Left ventricle myocardium superior (tissue), 1 donor: ENCODE measurements around the gene CYTH2. TPM values are rescaled to one million over a fixed set of nuclear protein-coding genes. Genes with fewer than 3 reads are reported as not detected.

ENCODE experiments used
- ATAC-seq: fragments of 200-7000 bp; cut with Tn5 transposase; one replicate; pipeline ENCODE4 v1.9.1; 2020; ENCODE audit warnings: mild to moderate bottlenecking, moderate library complexity
- DNase-seq: peaks from one replicate; pipeline ENCODE4 v3.0.0-alpha.2; 2020
- intact Hi-C: fragments of 100-400 bp; cut with micrococcal nuclease; formaldehyde crosslinking; loops from one replicate; pipeline ENCODE4 v1.11.0; 2022
- long read RNA-seq: library from polyadenylated mRNA; unstranded; transcript quantifications from one replicate; pipeline ENCODE4 v2.0.0, GENCODE V29; 2021
- total RNA-seq: library from RNA; stranded (reverse); fragmentation: NEBNext Ultra II Directional; extraction: Animal tissue kit (Norgen Biotek cat#: 25700); gene quantifications from one replicate; pipeline ENCODE4 v1.2.1, GENCODE V29; 2021
- donor health status: DM: no; HTN: yes; CAD: no; lungs with severe emphysema.

CYTH2 gene, protein sequence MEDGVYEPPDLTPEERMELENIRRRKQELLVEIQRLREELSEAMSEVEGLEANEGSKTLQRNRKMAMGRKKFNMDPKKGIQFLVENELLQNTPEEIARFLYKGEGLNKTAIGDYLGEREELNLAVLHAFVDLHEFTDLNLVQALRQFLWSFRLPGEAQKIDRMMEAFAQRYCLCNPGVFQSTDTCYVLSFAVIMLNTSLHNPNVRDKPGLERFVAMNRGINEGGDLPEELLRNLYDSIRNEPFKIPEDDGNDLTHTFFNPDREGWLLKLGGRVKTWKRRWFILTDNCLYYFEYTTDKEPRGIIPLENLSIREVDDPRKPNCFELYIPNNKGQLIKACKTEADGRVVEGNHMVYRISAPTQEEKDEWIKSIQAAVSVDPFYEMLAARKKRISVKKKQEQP
- total RNA-seq = 33.4 TPM
- long read RNA-seq, full-length matches to known transcripts = 33 of 47 reads
- long read RNA-seq, partial matches to known transcripts = 10 of 47 reads
- long read RNA-seq, other reads (novel, unspliced or antisense) = 4 of 47 reads

DNA sequence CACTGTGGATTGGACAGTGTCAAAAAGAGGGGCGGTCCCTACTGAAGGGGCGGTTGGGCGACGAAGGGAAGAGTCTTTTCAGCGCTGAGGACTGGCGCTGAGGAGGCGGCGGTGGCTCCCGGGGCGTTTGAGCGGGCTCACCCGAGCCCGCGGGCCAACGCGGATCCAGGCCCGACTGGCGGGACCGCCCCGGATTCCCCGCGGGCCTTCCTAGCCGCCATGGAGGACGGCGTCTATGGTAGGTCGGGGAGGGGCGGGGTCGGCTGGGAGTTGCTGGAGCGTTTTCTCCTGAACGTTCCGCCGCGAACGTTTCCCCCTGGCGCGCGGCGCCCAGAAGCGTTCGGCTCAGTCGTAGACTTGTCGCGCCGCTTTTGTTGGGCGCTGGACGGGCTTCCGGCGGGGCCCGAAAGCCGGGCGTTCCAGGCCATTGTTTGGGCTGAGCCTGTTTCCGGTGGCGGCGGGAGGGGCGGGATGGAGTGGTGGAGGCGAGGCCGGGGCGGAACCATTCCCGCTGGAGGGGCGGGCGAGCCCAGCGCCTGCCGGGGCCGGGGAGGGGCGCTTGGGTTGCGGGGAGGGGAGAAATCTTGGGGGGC, at the start of gene CYTH2:
Gene CYTH2, plus strand, starts transcription at position 81 of the 593 bp plus-strand sequence. Its CDS starts 139 bp downstream, at position 220.
- DNase-seq (peak; percentile 92), ATAC-seq (peak; percentile 79)
- intact Hi-C loops = no loop called here

DNA sequence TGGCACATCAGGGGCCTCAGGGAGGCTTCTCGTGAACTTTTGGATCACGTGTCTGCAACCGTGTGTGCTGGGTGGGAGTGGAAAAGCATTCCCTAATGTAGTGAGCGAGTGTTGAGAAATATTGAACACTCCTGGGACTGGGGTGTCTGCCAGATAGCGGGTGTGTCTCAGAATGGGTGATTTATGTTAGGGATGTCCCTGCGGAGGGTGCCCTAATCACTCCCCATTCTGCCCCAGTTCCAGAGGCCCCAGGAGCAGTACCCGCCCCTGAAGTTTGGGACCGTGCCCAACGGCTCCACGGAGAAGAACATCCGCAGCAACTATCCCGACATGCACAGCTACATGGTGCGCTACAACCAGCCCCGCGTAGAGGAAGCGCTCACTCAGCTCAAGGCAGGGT, 47.6 kb upstream of the CYTH2 start:
- DNase-seq (no peak), ATAC-seq (no peak)
- intact Hi-C loops = no loop called here

DNA sequence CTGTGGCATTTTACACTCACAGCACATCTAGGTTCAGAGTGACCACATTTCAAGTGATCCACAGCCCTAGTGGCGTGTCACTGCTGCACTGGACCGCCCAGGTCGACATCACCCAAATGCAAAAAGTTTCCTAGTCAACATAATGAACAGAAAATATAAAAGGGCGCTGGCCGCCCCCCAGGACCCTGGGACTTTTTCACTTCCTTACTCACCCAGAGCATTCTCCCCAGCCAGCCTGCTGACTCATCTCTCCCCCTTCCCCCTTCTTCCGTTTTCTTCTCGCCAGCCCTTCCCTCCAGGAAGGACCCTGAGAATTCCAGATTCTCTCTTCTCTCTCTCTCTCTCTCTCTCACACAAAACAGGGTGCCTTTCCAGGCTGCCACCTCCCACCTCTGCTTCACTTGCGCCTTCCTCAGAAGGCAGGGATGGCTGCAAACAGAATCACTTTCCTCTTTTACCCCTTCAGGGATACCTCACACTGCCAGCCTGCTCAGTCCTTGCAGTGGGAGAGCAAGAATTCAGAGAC, 44.4 kb upstream of the CYTH2 start:
- ATAC-seq = peak; percentile 43
- intact Hi-C loops = no loop called here
- no peak for DNase-seq

DNA sequence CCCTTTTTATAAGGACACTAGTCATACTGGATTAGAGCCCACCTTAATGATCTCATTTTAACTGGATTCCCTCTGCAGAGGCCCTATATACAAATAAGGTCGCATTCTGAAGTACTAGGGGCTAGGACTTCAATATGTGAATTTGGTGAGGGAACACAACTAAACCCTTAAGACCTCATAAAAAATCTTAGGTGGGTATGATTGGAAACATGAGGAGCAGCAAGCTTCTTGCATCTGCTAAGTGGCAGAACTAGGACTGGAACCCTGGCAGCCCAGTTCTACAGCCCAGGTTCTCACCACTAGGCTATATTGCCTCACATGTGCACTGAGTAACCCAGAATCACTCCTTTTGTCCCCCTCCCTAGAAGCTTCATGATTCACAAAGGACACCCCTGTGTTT, 40.5 kb upstream of the CYTH2 start:
- ATAC-seq = no peak

DNA sequence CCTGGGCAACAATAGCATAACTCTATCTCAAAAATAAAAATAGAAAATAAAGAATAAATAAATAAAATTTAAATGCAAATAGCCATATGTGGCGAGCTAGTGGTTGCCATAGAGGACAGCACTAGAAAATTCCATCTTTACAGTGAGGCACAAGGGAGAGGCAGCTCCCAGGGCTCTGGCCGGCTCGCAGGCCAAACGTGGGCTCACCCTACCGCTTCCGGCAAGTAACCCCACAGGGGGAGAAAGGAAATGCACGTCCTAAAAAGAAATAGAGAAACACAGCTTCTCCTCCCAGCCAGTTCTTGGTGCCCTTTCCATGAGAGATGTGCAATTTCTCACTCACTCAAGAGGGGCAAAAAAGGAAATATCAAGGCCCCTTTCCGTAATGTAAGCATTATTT, 35.8 kb upstream of the CYTH2 start:
- DNase-seq (no peak), ATAC-seq (no peak)
- intact Hi-C loops = no loop called here

More for the DNA sequence above, 40.5 kb upstream of the CYTH2 start:
- intact Hi-C loops = no loop called here
- no peak for DNase-seq

DNA sequence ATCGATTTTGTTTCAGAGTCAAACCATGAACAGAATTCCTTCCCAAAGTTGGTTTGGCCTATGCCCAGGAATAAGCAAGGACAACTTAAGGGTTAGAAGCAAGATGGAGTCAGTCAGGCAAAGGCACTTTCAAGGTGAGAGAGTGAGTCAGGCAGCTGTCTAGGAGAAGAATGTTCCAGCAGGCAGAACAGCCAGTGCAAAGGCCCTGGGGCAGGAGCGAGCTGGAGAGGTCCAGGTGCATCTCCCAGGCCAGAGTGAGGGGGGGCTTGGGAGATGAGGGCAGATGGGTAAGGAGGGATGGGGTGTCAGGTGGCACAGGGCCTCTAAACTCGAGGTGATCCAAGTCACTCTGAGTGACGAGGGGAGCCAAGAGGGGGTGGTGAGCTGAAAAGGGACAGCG, 32.6 kb upstream of the CYTH2 start:
- intact Hi-C loops = no loop called here
- no peak for DNase-seq
- no peak for ATAC-seq

DNA sequence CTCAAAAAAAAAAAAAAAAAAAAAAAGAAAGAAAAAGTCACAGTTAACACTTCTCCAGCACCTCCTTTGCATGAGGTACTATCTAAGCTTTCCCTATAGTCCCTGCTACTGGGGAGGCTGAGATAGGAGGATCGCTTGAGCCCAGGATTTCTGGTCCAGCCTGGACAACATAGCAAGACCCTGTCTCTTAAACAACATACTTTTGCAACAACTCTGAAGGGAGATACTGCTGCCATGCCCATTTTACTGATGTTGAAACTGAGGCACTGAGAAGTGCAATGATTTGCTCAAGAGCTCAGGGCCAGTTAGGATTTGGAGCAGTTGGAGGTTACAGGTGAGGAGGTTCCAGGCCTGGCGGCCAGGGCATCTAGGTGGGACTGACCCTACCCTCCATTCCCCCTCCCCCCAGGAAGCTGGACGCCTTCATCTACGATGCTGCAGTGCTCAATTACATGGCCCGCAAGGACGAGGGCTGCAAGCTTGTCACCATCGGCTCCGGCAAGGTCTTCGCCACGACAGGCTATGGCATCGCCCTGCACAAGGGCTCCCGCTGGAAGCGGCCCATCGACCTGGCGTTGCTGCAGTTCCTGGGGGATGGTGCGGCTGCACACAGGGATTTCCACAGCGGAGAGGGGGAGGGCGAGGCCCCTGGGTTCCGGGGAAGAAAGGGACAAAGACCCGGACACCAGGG, 27.7 kb upstream of the CYTH2 start:
- no peak for ATAC-seq
- intact Hi-C loops = no loop called here
- DNase-seq = no peak

DNA sequence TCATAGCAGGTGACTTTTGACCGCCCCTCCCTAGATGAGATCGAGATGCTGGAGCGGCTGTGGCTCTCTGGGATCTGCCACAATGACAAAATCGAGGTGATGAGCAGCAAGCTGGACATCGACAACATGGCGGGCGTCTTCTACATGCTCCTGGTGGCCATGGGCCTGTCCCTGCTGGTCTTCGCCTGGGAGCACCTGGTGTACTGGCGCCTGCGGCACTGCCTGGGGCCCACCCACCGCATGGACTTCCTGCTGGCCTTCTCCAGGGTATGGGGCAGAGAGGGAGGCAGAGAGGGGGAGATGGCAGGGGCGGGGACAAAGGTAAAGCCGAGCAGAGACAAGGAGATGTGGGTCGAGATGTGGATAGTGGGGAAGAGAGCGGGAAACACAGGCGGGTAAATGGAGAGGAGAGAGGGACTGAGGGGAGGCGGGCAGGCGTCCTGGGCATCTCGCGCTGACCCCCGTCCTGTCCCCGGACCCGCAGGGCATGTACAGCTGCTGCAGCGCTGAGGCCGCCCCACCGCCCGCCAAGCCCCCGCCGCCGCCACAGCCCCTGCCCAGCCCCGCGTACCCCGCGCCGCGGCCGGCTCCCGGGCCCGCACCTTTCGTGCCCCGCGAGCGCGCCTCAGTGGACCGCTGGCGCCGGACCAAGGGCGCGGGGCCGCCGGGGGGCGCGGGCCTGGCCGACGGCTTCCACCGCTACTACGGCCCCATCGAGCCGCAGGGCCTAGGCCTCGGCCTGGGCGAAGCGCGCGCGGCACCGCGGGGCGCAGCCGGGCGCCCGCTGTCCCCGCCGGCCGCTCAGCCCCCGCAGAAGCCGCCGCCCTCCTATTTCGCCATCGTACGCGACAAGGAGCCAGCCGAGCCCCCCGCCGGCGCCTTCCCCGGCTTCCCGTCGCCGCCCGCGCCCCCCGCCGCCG, 26.8 kb upstream of the CYTH2 start:
- DNase-seq (no peak), ATAC-seq (no peak)
- intact Hi-C loops = no loop called here

DNA sequence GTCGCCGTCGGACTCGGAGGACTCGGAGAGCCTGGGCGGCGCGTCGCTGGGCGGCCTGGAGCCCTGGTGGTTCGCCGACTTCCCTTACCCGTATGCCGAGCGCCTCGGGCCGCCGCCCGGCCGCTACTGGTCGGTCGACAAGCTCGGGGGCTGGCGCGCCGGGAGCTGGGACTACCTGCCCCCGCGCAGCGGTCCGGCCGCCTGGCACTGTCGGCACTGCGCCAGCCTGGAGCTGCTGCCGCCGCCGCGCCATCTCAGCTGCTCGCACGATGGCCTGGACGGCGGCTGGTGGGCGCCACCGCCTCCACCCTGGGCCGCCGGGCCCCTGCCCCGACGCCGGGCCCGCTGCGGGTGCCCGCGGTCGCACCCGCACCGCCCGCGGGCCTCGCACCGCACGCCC, 25.9 kb upstream of the CYTH2 start:
- intact Hi-C loops = no loop called here
- ATAC-seq = no peak
- no peak for DNase-seq

DNA sequence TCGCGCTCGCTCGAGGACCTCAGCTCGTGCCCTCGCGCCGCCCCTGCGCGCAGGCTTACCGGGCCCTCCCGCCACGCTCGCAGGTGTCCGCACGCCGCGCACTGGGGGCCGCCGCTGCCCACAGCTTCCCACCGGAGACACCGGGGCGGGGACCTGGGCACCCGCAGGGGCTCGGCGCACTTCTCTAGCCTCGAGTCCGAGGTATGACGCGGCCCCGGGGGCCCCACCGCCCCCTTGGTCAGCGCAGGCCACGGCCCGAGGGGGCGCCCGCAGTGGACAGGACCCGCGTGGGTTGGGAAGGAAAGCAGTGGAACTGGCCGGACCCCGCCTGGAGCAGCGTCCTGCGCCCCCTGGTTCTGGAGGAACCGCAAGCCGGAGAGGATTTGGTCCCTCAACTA, 25.4 kb upstream of the CYTH2 start:
- ATAC-seq (no peak), DNase-seq (no peak)
- intact Hi-C loops = no loop called here

DNA sequence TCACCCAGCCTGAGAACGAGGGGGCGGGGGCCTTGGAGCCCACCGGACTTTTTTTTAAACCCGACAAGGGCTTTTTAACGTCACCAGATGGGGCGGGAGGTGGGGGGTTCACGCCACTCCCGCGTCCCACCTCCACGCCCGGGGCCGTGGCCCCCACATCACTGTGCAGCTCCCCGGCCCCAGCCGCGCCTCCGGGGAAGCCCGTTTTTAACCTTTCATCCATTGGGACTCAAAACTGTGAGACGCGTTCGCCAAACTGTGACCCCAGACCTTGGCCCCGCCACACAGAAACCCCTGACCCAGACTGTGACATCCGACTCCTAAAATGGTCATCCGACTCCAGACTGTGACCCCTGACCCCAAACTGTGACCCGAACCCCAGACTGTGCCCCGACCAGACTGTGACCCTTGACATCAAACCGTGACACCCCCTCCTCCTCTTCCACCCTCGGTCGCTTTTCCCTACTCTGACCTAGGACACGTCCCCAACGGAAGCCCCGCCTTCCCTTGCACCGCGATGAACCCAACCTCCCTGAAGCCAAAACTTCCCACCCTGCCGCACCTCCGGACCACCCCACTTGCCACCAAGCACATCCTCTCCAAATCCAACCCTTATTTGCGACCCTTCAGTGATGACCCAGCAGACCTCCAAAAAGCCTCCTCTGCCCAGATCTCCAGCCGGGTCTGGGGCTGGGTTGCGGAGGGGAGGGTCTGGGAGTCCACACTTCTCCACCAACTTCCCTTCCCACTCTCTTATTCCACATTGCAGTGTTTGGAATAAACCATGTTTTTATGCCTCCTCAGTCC, 24.8 kb upstream of the CYTH2 start:
- intact Hi-C loops = no loop called here
- ATAC-seq (no peak), DNase-seq (no peak)

DNA sequence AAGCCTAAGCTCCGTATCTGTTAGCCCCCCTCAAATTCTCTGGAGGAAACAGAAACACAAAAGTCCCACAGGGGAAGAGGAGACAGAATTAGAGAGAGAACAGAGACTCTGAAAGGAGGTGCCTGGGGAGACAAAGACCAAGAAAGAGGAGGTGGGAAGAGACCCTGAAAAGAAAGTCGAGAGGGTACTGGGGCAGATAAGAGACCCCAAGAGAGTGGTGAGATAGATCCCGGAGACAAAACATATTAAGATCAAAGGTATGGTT, 24.3 kb upstream of the CYTH2 start:
- ATAC-seq (no peak), DNase-seq (no peak)
- intact Hi-C loops = no loop called here

DNA sequence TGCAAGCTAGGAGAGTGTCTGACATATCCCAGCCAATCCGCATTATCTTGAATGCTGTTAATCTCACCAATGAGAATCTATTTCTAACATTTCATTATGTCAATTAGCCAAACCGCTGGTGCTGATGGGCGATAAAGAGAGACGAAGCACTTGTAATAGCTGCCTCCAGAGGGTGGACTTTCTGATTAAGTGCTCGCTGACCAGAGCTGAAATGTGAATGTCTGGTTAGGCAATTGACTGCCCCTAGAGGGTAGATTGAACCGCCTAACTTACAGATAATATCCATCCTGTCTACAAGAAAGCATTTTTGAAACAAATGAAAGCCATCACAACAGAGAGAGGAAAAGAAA, 23.9 kb upstream of the CYTH2 start:
- intact Hi-C loops = no loop called here

DNA sequence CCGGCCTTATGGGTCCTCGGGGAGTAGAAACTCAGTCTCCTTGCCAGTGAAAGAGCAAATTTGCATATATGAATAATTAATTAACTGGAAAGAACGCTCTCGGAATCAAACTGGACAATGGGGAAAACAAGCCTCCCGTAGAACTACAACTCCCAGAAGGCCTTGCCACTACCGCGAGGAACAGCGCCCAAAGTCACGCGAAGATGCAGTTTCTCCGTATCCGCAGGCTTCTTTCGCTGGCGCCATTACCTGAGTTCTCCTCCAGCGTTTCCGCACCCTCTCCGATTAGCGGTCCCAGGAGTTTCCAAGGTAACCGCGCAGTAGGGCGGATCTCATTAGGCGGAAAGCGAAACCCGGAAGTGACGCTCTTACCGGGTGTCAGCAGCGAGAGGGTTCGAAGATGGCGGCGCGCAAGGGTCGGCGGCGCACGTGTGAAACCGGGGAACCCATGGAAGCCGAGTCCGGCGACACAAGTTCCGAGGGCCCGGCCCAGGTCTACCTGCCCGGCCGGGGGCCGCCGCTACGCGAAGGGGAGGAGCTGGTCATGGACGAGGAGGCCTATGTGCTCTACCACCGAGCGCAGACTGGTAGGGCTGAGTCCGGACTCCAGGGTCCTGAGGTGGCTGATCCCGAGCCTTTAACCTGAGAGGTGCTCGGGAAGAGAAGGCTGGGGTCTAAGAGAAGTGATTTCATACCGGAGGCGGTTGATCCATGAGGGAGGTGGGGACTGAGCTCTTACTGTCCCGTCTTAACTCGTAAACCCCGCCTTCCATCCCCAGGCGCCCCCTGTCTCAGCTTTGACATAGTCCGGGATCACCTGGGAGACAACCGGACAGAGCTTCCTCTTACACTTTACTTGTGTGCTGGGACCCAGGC, 23.3 kb upstream of the CYTH2 start, which contains the start of gene GRWD1:
Gene GRWD1, plus strand, starts transcription at position 378 of the 876 bp plus-strand sequence. Its CDS starts 23 bp downstream, at position 401.
- ATAC-seq = peak; percentile 91
- peak; percentile 87 for DNase-seq
- intact Hi-C loops = no loop called here

More for the DNA sequence above, 23.9 kb upstream of the CYTH2 start:
- peak; percentile 79 for ATAC-seq
- no peak for DNase-seq

DNA sequence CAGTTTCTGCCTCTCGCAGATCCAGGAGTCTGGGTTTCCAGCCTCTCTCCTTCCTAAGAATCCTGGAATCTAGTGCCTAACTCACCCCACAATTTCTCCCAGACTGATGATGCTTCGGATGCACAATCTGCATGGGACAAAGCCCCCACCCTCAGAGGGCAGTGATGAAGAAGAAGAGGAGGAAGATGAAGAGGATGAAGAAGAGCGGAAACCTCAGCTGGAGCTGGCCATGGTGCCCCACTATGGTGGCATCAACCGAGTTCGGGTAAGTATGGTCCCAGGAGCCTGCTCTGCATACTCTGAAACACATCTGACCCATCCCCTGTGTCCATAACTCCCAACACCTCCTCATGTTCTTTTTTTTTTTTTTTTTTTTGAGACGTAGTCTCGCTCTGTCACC, 22.6 kb upstream of the CYTH2 start:
- intact Hi-C loops = no loop called here
- DNase-seq = no peak
- ATAC-seq = no peak

DNA sequence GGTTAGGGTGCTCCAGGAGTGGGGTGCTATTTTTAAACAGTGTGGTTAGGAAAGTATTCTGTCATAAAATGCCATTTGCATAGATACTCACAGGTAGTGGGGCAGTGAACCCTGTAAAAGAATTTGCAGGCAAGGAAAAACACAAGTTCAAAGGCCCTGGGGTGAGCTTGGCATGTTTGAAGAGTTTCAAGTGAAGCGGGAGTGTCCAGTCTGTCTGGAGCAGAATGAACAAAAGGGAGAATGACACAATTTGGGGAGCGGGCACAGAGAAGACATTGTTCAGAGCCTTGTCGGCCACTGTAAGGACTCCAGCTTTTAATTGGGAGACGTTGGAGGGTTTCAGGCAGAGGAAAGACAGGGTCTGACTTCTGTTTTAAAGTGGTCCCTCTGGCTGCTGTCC, 20.6 kb upstream of the CYTH2 start:
- ATAC-seq = no peak
- intact Hi-C loops = no loop called here
- no peak for DNase-seq

DNA sequence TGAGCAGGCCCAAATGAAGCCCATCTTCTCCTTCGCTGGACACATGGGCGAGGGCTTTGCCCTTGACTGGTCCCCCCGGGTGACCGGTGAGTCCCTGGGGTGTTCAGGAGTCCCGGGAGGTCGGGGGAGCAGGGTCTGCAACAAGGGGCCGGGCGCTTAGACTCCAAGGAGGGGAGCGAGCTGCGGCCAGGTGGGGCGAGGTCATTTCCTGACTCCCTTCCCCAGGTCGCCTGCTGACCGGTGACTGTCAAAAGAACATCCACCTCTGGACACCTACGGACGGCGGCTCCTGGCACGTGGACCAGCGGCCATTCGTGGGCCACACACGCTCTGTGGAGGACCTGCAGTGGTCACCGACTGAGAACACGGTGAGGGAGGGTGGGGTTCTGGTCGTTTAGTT, 18.7 kb upstream of the CYTH2 start:
- ATAC-seq (no peak), DNase-seq (no peak)
- intact Hi-C loops = no loop called here
